ENCODE measurements around the gene FBXO48.

FBXO48 gene

DNA sequence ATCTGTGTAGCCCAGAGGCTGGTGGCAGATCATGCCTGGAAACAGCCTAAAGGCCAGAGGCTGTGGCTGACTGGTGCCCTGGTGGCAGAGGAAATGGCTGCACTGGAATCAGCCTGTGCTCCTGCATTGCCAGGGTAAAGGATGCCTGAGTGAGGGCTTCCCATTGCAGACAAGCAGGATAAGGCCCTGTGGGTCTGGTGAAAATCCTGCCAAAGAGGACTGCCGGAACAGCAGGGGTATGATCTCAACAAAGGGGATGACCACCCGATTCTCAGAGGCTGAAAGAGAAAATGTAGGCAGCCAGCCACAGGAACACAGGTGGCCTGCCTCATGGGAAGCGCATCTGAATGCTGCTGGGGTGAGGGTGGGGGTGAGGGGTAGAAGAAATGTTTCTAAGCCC is 48.2 kb downstream of the FBXO48 start:
- FAIRE-seq (no peak), DNase-seq (ENCODE audit: insufficient read length, low spot score) (no peak)
- no peak for TF ChIP-seq POLR2A (IDR thresholded peaks at IDR 0.05; ENCODE audit: low read depth, low read length)

- TF ChIP-seq POLR2A (IDR thresholded peaks at IDR 0.05; ENCODE audit: low read depth, low read length), result no peak
- no peak for FAIRE-seq
- no peak for DNase-seq (ENCODE audit: insufficient read length, low spot score)
Observed at GRCh38 chr2:68418419-68418818, 48.7 kb downstream of the FBXO48 start.

GRCh38 chr2:68417926-68418325 is 49.2 kb downstream of the FBXO48 start:
- no peak for FAIRE-seq
- TF ChIP-seq POLR2A (IDR thresholded peaks at IDR 0.05; ENCODE audit: low read depth, low read length), result no peak
- DNase-seq (ENCODE audit: insufficient read length, low spot score), result no peak

- no peak for FAIRE-seq
- DNase-seq (ENCODE audit: insufficient read length, low spot score), result no peak
Observed at GRCh38 chr2:68416081-68416675, 50.9 kb downstream of the FBXO48 start.

DNA sequence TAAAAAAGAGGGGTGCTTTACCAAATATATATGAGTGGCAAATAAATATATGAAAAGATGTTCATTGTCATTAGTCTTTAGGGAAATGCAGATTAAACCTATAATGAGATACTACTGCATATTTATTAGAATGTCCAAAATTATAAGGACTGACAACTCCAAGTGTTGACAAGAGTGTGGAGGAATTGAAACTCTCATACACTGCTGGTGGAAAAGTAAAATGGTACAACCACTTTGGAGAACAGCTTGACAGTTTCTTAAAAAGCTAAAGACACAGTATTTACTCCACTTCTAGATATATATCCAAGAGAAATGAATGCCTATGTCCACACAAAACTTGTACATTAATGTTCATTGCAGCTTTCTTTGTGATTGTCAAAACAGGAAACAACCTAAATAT is 51.6 kb downstream of the FBXO48 start:
- no peak for TF ChIP-seq POLR2A (IDR thresholded peaks at IDR 0.05; ENCODE audit: low read depth, low read length)
- FAIRE-seq (no peak), DNase-seq (ENCODE audit: insufficient read length, low spot score) (no peak)

More at GRCh38 chr2:68416081-68416675, 50.9 kb downstream of the FBXO48 start:
- TF ChIP-seq POLR2A (IDR thresholded peaks at IDR 0.05; ENCODE audit: low read depth, low read length), result no peak

GRCh38 chr2:68414876-68415275 is 52.2 kb downstream of the FBXO48 start:
- no peak for FAIRE-seq
- no peak for TF ChIP-seq POLR2A (IDR thresholded peaks at IDR 0.05; ENCODE audit: low read depth, low read length)

DNA sequence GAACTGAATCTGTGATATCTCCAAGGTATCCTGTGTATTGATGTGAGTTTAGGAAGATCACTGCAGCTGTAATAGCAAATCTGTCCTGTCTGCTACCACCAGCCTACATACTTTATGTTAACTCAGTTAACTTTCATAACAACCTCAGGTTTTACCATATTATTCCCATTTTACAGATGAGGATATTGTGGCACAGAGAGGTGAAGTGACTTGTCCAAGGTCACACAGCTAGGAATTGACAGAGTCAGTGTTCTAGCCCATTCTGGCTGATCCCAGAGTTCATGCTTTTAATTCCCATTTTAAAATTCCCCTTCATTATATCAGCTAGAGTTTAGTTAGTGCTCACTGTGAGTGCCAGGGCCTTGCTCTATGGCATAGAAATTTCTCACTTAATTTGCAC is 52.6 kb downstream of the FBXO48 start:
- no peak for TF ChIP-seq POLR2A (IDR thresholded peaks at IDR 0.05; ENCODE audit: low read depth, low read length)
- no peak for DNase-seq (ENCODE audit: insufficient read length, low spot score)
- FAIRE-seq, result no peak

More at GRCh38 chr2:68414876-68415275, 52.2 kb downstream of the FBXO48 start:
- DNase-seq (ENCODE audit: insufficient read length, low spot score), result no peak

DNA sequence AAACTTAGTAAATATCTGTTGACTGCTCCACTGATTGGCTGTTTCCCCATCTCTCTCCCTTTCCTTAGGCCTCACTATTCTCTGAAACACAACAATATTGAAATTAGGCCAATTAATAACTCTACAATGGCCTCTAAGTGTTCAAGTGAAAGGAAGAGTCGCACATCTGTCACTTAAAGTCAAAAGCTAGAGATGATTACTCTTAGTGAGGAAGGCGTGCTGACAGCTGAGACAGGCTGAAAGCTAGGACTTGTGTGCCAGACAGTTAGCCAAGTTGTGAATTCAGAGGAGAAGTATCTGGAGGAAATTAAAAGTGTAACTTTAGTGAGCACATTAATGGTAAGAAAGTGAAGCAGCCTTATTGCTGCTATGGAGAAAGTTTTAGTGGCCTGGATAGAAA is 53.6 kb downstream of the FBXO48 start:
- FAIRE-seq (no peak), DNase-seq (ENCODE audit: insufficient read length, low spot score) (no peak)
- no peak for TF ChIP-seq POLR2A (IDR thresholded peaks at IDR 0.05; ENCODE audit: low read depth, low read length)

GRCh38 chr2:68412127-68412819 is 54.8 kb downstream of the FBXO48 start:
- no peak for DNase-seq (ENCODE audit: insufficient read length, low spot score)
- no peak for FAIRE-seq
- TF ChIP-seq POLR2A (IDR thresholded peaks at IDR 0.05; ENCODE audit: low read depth, low read length), result no peak

- no peak for TF ChIP-seq POLR2A (IDR thresholded peaks at IDR 0.05; ENCODE audit: low read depth, low read length)
- no peak for DNase-seq (ENCODE audit: insufficient read length, low spot score)
- FAIRE-seq, result no peak
Observed at GRCh38 chr2:68411397-68412126, 55.5 kb downstream of the FBXO48 start.
